Measurements from ENCODE around the gene CWF19L2.

Gene CWF19L2

DNA sequence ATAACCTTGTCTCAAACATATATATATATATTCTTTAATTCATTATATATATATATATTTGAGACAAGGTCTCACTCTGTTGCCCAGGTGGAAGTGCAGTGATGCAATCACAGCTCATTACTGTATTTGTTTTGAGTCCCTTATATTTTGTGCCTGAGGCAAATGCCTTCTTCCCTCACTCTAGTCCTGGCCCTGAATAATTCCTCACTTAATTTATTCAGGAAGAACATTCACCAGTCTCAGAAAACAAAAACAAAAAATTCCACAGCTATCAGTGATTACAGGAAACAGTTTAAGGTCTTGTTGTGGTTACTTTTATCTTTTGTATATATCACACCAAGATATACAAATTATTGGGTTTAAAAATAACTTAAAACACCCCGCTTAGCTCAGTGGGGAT lies 155.7 kb downstream of the CWF19L2 start:
- DNase-seq (ENCODE audit: low read depth): no peak

DNA sequence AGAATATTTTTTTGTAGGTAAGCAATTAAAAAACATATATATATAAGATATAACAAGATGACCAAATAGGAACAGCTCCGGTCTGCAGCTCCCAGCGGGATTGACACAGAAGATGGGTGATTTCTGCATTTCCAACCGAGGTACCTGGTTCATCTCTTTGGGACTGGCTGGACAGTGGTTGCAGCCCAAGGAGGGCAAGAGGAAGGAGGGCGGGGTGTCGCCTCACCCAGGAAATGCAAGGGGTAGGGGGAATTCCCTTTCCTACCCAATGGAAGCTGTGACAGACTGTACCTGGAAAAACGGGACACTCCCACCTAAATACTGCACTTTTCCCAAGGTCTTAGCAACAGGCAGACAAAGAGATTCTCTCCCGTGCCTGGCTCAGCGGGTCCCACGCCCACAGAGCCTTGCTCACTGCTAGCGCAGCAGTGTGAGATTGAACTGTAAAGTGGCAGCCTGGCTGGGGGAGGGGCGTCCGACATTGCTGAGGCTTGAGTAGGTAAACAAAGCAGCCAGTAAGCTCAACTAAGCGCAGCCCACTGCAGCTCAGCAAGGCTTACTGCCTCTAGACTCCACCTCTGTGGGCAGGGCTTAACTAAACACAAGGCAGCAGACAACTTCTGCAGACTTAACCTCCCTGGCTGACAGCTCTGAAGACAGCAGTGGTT lies 163.8 kb downstream of the CWF19L2 start:
- no peak for DNase-seq (ENCODE audit: low read depth)

DNA sequence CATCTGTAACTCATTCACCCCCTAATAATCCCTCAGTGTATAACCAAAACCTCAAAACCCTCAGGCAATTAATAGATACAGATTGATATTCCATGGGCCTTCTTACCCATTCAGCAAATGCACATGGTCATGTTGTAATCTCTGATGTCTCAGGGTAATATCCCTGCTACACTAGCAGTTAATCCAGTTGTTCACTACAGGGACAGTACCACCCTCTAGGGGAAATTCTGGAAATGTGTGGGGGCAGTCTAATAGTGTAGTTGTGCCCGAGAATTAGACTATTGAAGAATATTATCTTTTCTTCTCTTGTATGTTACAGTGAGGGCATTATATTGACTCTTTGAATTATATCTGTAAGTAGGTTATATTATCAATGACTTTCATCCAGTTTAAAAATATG lies 175.4 kb downstream of the CWF19L2 start:
- no peak for DNase-seq (ENCODE audit: low read depth)
